Measurements from ENCODE around the gene PDAP1.

GRCh38 chr7:99363286-99363685 lies 45.1 kb downstream of the PDAP1 start:
- TF ChIP-seq SIN3A (IDR thresholded peaks at IDR 0.05; ENCODE audit: borderline replicate concordance, insufficient read depth, low read depth, low read length) (no peak), CTCF (IDR thresholded peaks at IDR 0.05) (no peak)
